Measurements from ENCODE around the gene TRIP4.
A peak's percentile ranks its signal among the peaks of the same experiment; 100 is the strongest.
"Not testable (repeated sequence)": the region's sequence is repeated elsewhere in the genome, so short reads cannot be mapped to it uniquely, and the experiment has no call there.

TRIP4 gene

DNA sequence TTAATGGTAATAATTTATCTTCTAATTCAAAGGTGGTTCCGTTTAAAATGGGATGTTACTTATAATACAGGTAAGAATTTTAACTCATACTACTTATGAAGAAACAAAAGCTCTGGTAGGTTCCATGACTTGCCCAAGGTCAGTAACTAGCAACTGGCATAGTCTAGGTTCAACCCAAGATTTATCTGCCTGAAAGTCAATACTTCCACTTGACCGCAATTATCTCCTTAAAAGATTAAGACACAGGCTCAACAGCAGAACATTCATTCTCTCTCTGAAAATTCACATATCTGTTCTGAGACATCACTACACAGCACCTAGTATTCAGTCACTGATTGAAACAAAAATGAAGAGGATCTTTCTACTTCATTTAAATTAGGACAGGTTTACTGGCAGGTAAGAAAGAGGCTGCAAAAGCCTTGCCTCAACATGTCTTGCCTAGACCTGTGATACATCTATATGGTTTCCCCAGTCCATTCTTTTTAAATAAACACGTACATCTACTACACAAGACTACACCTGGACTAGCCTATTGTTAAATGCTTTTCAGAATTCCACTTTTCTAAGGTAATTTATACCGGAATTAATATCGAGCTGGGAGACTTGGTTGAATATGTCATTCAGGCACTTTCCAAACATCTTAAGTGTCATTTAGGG lies 32.8 kb upstream of the TRIP4 start:
- peak overlapping the region; percentile 89 to 97 for H3K4me3 ChIP-seq (ENCODE audit: low read depth in 1 of 2, low read length in 2 of 2)
- no peaks in the 10 kb centered on the region for H3K9me3 ChIP-seq (ENCODE audit: control insufficient read depth in 1 of 2, low read length in 2 of 2)
- peak overlapping the region; percentile 76 to 78 for H3K9ac ChIP-seq (ENCODE audit: low read depth in 1 of 2, low read length in 2 of 2)
- H3K27ac ChIP-seq (ENCODE audit: low read depth, low read length) = no peak overlapping the region
- no peaks in the 10 kb centered on the region for H3K27me3 ChIP-seq (ENCODE audit: control insufficient read depth in 1 of 2, insufficient read depth in 2 of 2, low read length in 2 of 2)
- peaks cover 6 to 13% of the 10 kb centered on the region in 2 donors for H3K4me1 ChIP-seq (ENCODE audit: control insufficient read depth in 1 of 2, insufficient read depth in 2 of 2, low read length in 2 of 2)
- no peaks in the 10 kb centered on the region for H3K36me3 ChIP-seq (ENCODE audit: control insufficient read depth in 1 of 2, insufficient read depth in 2 of 2, low read length in 2 of 2)

DNA sequence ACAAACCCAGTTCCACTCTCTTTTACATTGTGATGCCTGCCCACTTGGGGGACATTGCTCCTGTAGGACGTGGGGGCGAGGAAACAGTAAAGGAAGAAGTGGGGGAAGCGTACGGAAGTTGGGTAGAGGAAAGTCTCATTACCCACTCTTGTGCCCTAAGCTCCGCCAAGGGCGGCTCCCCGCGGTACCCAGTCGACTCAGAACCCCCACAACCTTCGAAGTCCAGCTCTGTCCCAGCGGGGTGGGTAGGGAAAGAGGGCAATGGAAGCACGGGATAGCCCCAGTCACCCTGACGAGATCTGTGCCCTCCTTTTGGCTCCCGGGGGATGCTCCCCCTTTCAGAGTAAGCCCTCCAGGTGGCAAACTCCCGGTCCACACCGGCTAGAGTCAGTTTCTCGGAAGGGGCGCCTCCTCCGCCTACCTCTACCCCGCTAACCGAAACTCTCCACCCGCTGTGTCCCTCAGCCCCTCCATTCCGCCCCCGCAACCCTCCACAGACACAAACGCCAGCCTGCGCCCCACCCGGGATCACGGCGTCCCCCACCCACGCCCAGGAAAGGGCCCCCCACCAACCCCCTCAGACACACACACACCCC lies 32.2 kb upstream of the TRIP4 start:
- Histone ChIP-seq H3K36me3 (ENCODE audit: control insufficient read depth in 1 of 2, insufficient read depth in 2 of 2, low read length in 2 of 2) (no peaks in the 10 kb centered on the region), H3K4me3 (ENCODE audit: low read depth in 1 of 2, low read length in 2 of 2) (peak overlapping the region; percentile 89 to 97), H3K27me3 (ENCODE audit: control insufficient read depth in 1 of 2, insufficient read depth in 2 of 2, low read length in 2 of 2) (no peaks in the 10 kb centered on the region), H3K9ac (ENCODE audit: low read depth in 1 of 2, low read length in 2 of 2) (peak overlapping the region; percentile 76 to 78), H3K9me3 (ENCODE audit: control insufficient read depth in 1 of 2, low read length in 2 of 2) (no peaks in the 10 kb centered on the region), H3K27ac (ENCODE audit: low read depth, low read length) (peak overlapping the region; percentile 73), H3K4me1 (ENCODE audit: control insufficient read depth in 1 of 2, insufficient read depth in 2 of 2, low read length in 2 of 2) (peaks cover 6 to 13% of the 10 kb centered on the region in 2 donors)

DNA sequence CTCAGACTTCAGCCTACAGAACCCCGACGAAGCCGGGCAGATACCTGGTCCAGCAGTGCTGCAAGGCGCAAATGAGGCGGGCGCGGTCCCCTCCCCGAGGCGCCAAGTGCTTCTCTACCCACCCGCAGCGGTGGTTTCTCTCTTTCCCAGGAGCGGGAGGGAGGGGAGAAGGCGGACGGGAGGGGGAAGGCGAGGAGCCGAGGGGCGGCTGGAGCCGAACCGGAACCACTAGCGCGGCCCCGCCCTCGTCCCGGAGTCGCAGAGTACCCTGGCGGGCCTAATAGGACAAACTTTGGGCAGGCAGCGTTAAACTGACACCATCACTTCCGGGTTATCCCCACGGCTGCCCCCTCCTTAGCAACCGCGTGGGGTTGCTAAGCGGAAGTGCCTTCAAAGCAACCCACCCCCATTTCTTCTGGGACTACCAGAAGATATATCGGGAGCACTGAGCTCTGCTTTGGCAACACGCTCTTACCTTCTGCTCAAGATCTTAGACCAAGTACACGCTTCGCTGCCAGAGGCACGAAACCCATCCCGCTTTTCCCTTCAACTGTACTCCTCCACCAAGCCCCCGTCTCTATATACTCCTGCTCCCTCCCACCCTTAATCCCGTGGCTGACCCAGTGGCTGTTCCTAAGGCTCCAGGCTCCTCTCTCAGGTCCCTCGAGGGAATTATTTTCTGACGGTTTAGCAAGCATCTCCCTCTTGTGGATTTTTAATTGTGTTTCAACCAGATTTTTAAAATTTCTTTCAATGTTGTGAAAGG lies 31.5 kb upstream of the TRIP4 start, which contains the start of gene CSNK1G1:
Gene CSNK1G1 (minus strand): TSS at position 230 of the 766 bp plus-strand sequence. CDS start 55,674 bp downstream, outside the sequence.
- Histone ChIP-seq H3K9ac (ENCODE audit: low read depth in 1 of 2, low read length in 2 of 2) (peak within 1 kb of the TSS; percentile 76 to 78), H3K27me3 (ENCODE audit: control insufficient read depth in 1 of 2, insufficient read depth in 2 of 2, low read length in 2 of 2) (no peaks in the 10 kb centered on the region), H3K4me1 (ENCODE audit: control insufficient read depth in 1 of 2, insufficient read depth in 2 of 2, low read length in 2 of 2) (peaks cover 6 to 13% of the 10 kb centered on the region in 2 donors), H3K9me3 (ENCODE audit: control insufficient read depth in 1 of 2, low read length in 2 of 2) (no peaks in the 10 kb centered on the region), H3K27ac (ENCODE audit: low read depth, low read length) (peak within 1 kb of the TSS; percentile 73), H3K4me3 (ENCODE audit: low read depth in 1 of 2, low read length in 2 of 2) (peak within 1 kb of the TSS; percentile 89 to 97), H3K36me3 (ENCODE audit: control insufficient read depth in 1 of 2, insufficient read depth in 2 of 2, low read length in 2 of 2) (no peaks in the 10 kb centered on the region)

DNA sequence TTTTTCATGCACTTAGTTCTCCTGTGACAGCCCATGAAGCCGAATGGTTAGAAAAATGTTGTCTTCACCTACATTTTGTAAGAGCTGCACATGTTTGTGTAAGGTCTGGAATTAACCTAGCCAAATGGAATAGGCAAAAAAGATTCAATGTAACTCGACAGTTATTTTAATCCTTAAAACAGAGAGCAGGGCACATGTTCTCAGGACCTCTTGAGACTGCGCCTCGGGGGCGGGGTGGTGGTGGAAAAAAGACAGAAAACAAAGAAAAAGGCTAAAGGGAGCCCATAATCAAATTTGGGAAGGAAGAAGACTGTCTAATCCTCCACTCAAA lies 31.0 kb upstream of the TRIP4 start:
- H3K4me1 ChIP-seq (ENCODE audit: control insufficient read depth in 1 of 2, insufficient read depth in 2 of 2, low read length in 2 of 2) = peaks cover 6 to 13% of the 10 kb centered on the region in 2 donors
- H3K9ac ChIP-seq (ENCODE audit: low read depth in 1 of 2, low read length in 2 of 2) = peak overlapping the region in 1 of 2 donors; percentile 70
- peak overlapping the region; percentile 89 to 97 for H3K4me3 ChIP-seq (ENCODE audit: low read depth in 1 of 2, low read length in 2 of 2)
- H3K27ac ChIP-seq (ENCODE audit: low read depth, low read length) = no peak overlapping the region
- H3K27me3 ChIP-seq (ENCODE audit: control insufficient read depth in 1 of 2, insufficient read depth in 2 of 2, low read length in 2 of 2) = no peaks in the 10 kb centered on the region
- no peaks in the 10 kb centered on the region for H3K36me3 ChIP-seq (ENCODE audit: control insufficient read depth in 1 of 2, insufficient read depth in 2 of 2, low read length in 2 of 2)
- no peaks in the 10 kb centered on the region for H3K9me3 ChIP-seq (ENCODE audit: control insufficient read depth in 1 of 2, low read length in 2 of 2)

DNA sequence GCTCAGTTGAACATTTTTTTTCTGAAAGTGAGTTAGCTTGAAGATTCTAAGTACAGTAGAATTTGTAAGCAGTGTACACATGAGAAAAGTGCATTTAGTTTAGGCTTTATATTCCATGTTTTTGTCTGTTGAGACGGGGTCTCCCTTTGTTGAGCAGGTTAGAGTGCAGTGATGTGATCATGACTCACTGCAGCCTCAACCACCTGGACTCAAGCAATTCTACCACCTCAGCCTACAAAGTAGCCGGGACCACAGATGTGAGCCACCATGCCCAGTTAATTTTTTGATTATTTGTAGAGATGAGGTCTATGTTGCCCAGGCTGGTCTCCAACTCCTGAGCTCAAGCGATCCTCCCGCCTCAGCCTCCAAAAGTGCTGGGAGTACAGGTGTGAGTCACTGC lies 26.4 kb upstream of the TRIP4 start:
- no peak overlapping the region for H3K9ac ChIP-seq (ENCODE audit: low read depth in 1 of 2, low read length in 2 of 2)
- no peak overlapping the region for H3K4me3 ChIP-seq (ENCODE audit: low read depth in 1 of 2, low read length in 2 of 2)
- no peak overlapping the region for H3K27ac ChIP-seq (ENCODE audit: low read depth, low read length)
- peaks cover 0 to 4% of the 10 kb centered on the region in 2 donors for H3K4me1 ChIP-seq (ENCODE audit: control insufficient read depth in 1 of 2, insufficient read depth in 2 of 2, low read length in 2 of 2)
- no peaks in the 10 kb centered on the region for H3K27me3 ChIP-seq (ENCODE audit: control insufficient read depth in 1 of 2, insufficient read depth in 2 of 2, low read length in 2 of 2)
- no peaks in the 10 kb centered on the region for H3K9me3 ChIP-seq (ENCODE audit: control insufficient read depth in 1 of 2, low read length in 2 of 2)
- H3K36me3 ChIP-seq (ENCODE audit: control insufficient read depth in 1 of 2, insufficient read depth in 2 of 2, low read length in 2 of 2) = no peaks in the 10 kb centered on the region

DNA sequence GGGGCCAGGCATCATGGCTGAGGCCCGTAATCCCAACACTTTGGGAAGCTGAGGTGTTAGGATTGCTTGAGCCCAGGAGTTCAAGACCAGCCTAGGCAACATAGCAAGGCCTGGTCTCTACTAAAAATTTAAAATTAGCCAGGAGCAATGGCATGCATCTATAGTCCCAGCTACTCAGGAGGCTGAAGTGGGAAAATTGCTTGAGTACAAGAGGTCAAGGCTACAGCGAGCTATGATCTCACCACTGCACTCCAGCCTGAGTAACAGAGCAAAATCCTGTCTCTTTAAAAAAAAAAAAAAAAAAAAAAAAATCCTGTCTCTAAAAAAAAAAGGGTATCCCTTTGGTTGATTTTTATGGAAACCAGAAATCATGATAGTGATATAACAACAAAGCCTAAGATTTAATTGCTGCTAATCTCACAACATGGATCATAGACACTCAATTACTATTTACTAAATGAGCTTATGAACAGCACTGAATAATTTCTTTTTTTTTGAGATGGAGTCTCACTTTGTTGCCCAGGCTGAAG lies 18.5 kb upstream of the TRIP4 start:
- Histone ChIP-seq H3K36me3 (ENCODE audit: control insufficient read depth in 1 of 2, insufficient read depth in 2 of 2, low read length in 2 of 2) (no peaks in the 10 kb centered on the region), H3K9ac (ENCODE audit: low read depth in 1 of 2, low read length in 2 of 2) (no peak overlapping the region), H3K27me3 (ENCODE audit: control insufficient read depth in 1 of 2, insufficient read depth in 2 of 2, low read length in 2 of 2) (no peaks in the 10 kb centered on the region), H3K9me3 (ENCODE audit: control insufficient read depth in 1 of 2, low read length in 2 of 2) (no peaks in the 10 kb centered on the region), H3K27ac (ENCODE audit: low read depth, low read length) (no peak overlapping the region), H3K4me1 (ENCODE audit: control insufficient read depth in 1 of 2, insufficient read depth in 2 of 2, low read length in 2 of 2) (no peaks in the 10 kb centered on the region), H3K4me3 (ENCODE audit: low read depth in 1 of 2, low read length in 2 of 2) (no peak overlapping the region)

DNA sequence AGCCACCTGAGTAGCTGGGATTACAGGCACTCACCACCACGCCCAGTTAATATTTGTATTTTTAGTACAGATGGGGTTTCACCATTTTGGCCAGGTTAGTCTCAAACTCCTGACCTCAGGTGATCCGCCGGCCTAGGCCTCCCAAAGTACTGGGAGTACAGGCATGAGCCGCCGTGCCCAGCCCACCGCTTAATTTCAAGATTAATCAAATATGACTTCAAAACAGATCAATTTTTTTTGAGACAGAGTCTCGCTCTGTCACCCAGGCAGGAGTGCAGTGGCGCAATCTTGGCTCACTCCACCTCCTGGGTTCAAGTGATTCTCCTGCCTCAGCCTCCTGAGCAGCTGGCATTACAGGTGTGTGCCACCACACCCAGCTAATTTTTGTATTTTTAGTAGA lies 16.3 kb upstream of the TRIP4 start:
- not testable (repeated sequence) for H3K27me3 ChIP-seq (ENCODE audit: control insufficient read depth in 1 of 2, insufficient read depth in 2 of 2, low read length in 2 of 2); H3K9me3 ChIP-seq (ENCODE audit: control insufficient read depth in 1 of 2, low read length in 2 of 2); H3K27ac ChIP-seq (ENCODE audit: low read depth, low read length); H3K9ac ChIP-seq (ENCODE audit: low read depth in 1 of 2, low read length in 2 of 2); H3K4me1 ChIP-seq (ENCODE audit: control insufficient read depth in 1 of 2, insufficient read depth in 2 of 2, low read length in 2 of 2); H3K4me3 ChIP-seq (ENCODE audit: low read depth in 1 of 2, low read length in 2 of 2); H3K36me3 ChIP-seq (ENCODE audit: control insufficient read depth in 1 of 2, insufficient read depth in 2 of 2, low read length in 2 of 2)

DNA sequence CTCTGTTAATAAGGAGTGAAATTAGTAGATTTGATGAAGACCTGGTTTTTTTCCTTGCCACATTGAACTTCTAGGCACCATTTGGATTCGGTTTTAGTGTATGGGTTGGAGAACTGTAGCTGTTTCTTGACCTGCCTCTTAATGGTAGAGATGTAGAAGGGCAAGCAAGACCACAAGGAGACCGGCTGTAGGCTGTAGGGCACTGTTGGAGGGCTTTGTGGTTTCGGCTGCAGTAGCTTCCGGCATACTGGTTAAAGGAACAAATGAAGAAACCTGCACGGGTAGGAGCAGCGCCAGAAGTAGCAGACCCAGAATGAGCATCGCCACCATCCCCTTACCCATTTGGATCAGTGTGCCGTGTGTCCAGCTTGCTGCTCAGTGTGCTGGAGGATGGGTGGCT lies 14.3 kb upstream of the TRIP4 start:
- Histone ChIP-seq H3K4me3 (ENCODE audit: low read depth in 1 of 2, low read length in 2 of 2) (no peak overlapping the region), H3K4me1 (ENCODE audit: control insufficient read depth in 1 of 2, insufficient read depth in 2 of 2, low read length in 2 of 2) (no peaks in the 10 kb centered on the region), H3K9me3 (ENCODE audit: control insufficient read depth in 1 of 2, low read length in 2 of 2) (no peaks in the 10 kb centered on the region), H3K27ac (ENCODE audit: low read depth, low read length) (no peak overlapping the region), H3K27me3 (ENCODE audit: control insufficient read depth in 1 of 2, insufficient read depth in 2 of 2, low read length in 2 of 2) (no peaks in the 10 kb centered on the region), H3K36me3 (ENCODE audit: control insufficient read depth in 1 of 2, insufficient read depth in 2 of 2, low read length in 2 of 2) (no peaks in the 10 kb centered on the region), H3K9ac (ENCODE audit: low read depth in 1 of 2, low read length in 2 of 2) (no peak overlapping the region)

DNA sequence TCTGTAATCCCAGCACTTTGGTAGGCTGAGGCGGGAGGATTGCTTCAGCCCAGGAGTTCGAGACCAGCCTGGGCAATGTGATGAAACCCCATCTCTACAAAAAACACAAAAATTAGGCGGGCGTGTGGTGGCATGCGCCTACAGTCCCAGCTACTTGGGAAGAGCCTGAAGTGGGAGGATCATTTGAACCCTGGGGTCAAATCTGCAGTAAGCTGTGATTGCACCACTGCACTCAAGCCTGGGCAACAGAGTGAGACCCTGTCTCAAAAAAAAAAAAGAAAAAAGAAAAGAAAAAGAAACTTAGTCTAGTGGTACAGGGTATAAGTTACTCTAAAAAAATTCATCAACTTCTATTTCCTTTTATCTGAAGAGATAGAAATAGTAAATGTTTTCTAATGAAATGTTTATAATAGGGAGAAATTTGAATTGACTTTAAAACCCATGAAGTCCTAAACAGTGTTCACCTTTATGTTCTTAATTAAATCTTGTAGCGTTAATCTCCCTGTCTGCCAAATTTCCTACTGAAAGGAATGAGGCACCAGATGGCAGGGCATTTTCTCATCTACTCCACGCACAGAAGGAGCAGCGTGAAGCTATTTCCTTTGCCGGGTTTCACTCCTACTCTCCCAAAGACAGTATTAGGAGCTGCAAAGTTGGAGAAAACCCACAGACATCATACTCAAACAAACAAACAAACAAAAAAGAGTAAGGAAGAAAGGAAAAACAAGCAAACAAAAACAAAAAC lies 8.2 kb upstream of the TRIP4 start:
- Histone ChIP-seq H3K27me3 (ENCODE audit: control insufficient read depth in 1 of 2, insufficient read depth in 2 of 2, low read length in 2 of 2) (no peaks in the 10 kb centered on the region), H3K27ac (ENCODE audit: low read depth, low read length) (no peak overlapping the region), H3K36me3 (ENCODE audit: control insufficient read depth in 1 of 2, insufficient read depth in 2 of 2, low read length in 2 of 2) (no peaks in the 10 kb centered on the region), H3K4me3 (ENCODE audit: low read depth in 1 of 2, low read length in 2 of 2) (peak overlapping the region in 1 of 2 donors; percentile 32), H3K9me3 (ENCODE audit: control insufficient read depth in 1 of 2, low read length in 2 of 2) (no peaks in the 10 kb centered on the region), H3K4me1 (ENCODE audit: control insufficient read depth in 1 of 2, insufficient read depth in 2 of 2, low read length in 2 of 2) (peaks cover 3 to 19% of the 10 kb centered on the region in 2 donors), H3K9ac (ENCODE audit: low read depth in 1 of 2, low read length in 2 of 2) (no peak overlapping the region)
